HepG2 (cell line): Measurements from ENCODE around the gene BCL2L13. TPM values are rescaled to one million over a fixed set of nuclear protein-coding genes. Genes with fewer than 3 reads are reported as not detected.

ENCODE experiments used
- NFYB ChIP-seq: sonication (generic); formaldehyde crosslinking; IDR thresholded peaks from 2 replicates; pipeline ENCODE4 v1.4.0; 2020; ENCODE audit warnings: missing genetic modification reagents
- NR2F6 ChIP-seq, 2 experiments: IDR thresholded peaks; 2 replicates each; pipeline ENCODE4 v1.6.1; 2016; ENCODE audit warnings: antibody characterized with exemption in 1 of 2, mild to moderate bottlenecking in 1 of 2
- ZNF468 ChIP-seq: sonication (generic); formaldehyde crosslinking; IDR thresholded peaks from 2 replicates; pipeline ENCODE4 v1.8.0; 2022; ENCODE audit warnings: mild to moderate bottlenecking, moderate library complexity, missing genetic modification reagents
- ZNF569 ChIP-seq: sonication (generic); formaldehyde crosslinking; IDR thresholded peaks from 2 replicates; pipeline ENCODE4 v1.5.0; 2020; ENCODE audit warnings: mild to moderate bottlenecking, missing genetic modification reagents, moderate library complexity, borderline replicate concordance
- microRNA-seq: library from miRNA; unstranded; fragments of <30 nt; microRNA quantifications from one replicate; pipeline ENCODE4, GENCODE V29; 2020
- polyA plus RNA-seq, 8 experiments: library from polyadenylated mRNA; depleted of rRNA in 3 of 8; stranded (reverse) in 7 of 8; unstranded in 1 of 8; fragments of >200 nt; fragmentation: Illumina TruSeq in 4 of 8; extraction: Trizol in 4 of 8; gene quantifications; 2 replicates each; pipeline versions ENCODE4 v1.2.1 to v1.2.3, GENCODE V29; 2011 to 2016; ENCODE audit warnings: low read depth in 4 of 8, missing spikeins in 1 of 8, mixed read lengths in 1 of 8; ENCODE audit not compliant: insufficient read depth in 1 of 8
- small RNA-seq, 3 experiments: library from RNA; depleted of rRNA; stranded (forward); fragments of <200 nt; gene quantifications; one replicate each; pipeline ENCODE3, GENCODE V24; 2012; ENCODE audit warnings: low read depth in 2 of 3, low replicate concordance in 1 of 3; ENCODE audit not compliant: insufficient read length in 3 of 3, insufficient read depth in 2 of 3
- total RNA-seq, 5 experiments: library from RNA; depleted of rRNA; stranded (reverse); fragments of >200 nt; fragmentation: Illumina TruSeq; extraction: Trizol; gene quantifications; 2 replicates each; pipeline ENCODE4 v1.2.3, GENCODE V29; 2016; ENCODE audit warnings: low read depth in 1 of 5
- TF ChIP-seq, protein P1 (sequence below): sonication (generic); formaldehyde crosslinking; IDR thresholded peaks from 2 replicates; pipeline ENCODE4 v1.5.1; 2020; ENCODE audit warnings: mild to moderate bottlenecking, moderate library complexity, missing genetic modification reagents

The BCL2L13 gene
- total and polyA plus RNA-seq, 2 of the 13 experiments (the other 11 are each of a cell fraction or from before 2014, with no cell fraction given), result 13.5 to 14.6 TPM

DNA sequence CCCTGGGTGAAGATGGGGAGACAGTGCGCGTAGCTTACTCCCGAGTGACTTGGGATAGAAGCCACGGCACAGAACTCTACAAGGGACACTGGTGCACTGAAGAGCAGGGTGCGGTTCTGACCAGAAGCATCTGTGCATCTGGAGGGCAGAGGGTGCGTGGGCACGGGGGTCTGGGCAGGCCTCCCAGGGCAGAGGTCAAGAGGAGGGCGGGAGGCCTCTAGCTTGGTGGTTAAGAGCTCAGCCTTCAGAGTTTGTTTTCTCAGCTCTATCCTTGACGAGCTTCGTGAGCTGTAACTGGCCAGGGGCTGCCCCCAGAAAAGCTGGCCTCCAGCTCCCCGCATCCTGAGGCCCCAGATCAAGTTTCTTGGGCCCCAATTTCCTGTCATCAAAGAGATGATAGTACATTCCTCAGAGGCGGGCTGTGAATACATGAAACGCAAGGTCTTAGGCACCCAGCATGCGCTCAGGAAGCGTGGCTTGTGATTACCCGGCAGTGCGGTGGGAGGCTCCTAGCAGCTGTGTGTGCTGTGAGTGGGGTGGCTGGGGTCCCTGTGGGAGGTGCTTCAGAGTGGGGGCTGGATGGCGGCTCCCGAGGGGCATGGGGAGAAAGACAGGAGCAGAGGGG, 141.7 kb downstream of the BCL2L13 start (continued):
- TF ChIP-seq, protein P1, sequence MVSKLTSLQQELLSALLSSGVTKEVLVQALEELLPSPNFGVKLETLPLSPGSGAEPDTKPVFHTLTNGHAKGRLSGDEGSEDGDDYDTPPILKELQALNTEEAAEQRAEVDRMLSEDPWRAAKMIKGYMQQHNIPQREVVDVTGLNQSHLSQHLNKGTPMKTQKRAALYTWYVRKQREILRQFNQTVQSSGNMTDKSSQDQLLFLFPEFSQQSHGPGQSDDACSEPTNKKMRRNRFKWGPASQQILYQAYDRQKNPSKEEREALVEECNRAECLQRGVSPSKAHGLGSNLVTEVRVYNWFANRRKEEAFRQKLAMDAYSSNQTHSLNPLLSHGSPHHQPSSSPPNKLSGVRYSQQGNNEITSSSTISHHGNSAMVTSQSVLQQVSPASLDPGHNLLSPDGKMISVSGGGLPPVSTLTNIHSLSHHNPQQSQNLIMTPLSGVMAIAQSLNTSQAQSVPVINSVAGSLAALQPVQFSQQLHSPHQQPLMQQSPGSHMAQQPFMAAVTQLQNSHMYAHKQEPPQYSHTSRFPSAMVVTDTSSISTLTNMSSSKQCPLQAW, result 0 out of 2 replicates have a peak, but pooled peaks have one; percentile 22
- TF ChIP-seq ZNF569 (CRISPR knock-in tag), result no peak
- TF ChIP-seq NFYB (CRISPR knock-in tag), result no peak
- no peak for TF ChIP-seq ZNF468 (CRISPR knock-in tag)
- TF ChIP-seq NR2F6 (IDR thresholded peaks at IDR 0.05), result peak; percentile 36; the same call in 1 of the 2 replicates
- TF ChIP-seq NR2F6 (CRISPR knock-in tag; IDR thresholded peaks at IDR 0.05), result no peak

Small RNA genes within 50 kb of the gene (microRNA-seq; reads per million reads assigned to microRNA genes)
- not detected for gene MIR3198-1

Small RNA genes within 50 kb of the gene (small RNA-seq; reads per million reads assigned to genes)
- gene MIR3198-1, result 0 reads per million in 3 experiments

Other genes with a start within 250 kb of the BCL2L13 start
- gene SLC25A18, start 75.3 kb upstream of the BCL2L13 start, total RNA-seq (2016; rRNA removed; fragmentation: Illumina TruSeq; extraction: Trizol), result 0.75 and 0.86 TPM in 2 replicates
- gene SLC25A18, start 75.3 kb upstream of the BCL2L13 start, polyA plus RNA-seq (2011; rRNA removed), result 0.28 and 0.57 TPM in 2 replicates
- 90.9 and 134 TPM in 2 replicates for gene ATP6V1E1, start 10.0 kb upstream of the BCL2L13 start, total RNA-seq (2016; rRNA removed; fragmentation: Illumina TruSeq; extraction: Trizol)
- 67.2 and 69.3 TPM in 2 replicates for gene ATP6V1E1, start 10.0 kb upstream of the BCL2L13 start, polyA plus RNA-seq (2011; rRNA removed)
- gene BID, start 135.7 kb downstream of the BCL2L13 start, total RNA-seq (2016; rRNA removed; fragmentation: Illumina TruSeq; extraction: Trizol), result 47.6 and 51.7 TPM in 2 replicates
- 35.3 and 44.7 TPM in 2 replicates for gene BID, start 135.7 kb downstream of the BCL2L13 start, polyA plus RNA-seq (2011; rRNA removed)